GM23248 (cell line): ENCODE data around the gene FCGR2B. TPM values are rescaled to one million over a fixed set of nuclear protein-coding genes. Genes with fewer than 3 reads are reported as not detected.

Experiments used
- DNase-seq: peaks from one replicate; pipeline ENCODE4 v3.0.0-alpha.2; 2015
- H2AFZ ChIP-seq: fragments of 200-600 bp; sonication (generic); 2 replicates; pipeline ENCODE4 v1.6.1; 2016; ENCODE audit warnings: antibody characterized with exemption
- H3F3A ChIP-seq: fragments of 200-600 bp; sonication (generic); 2 replicates; pipeline ENCODE4 v1.6.1; 2016; ENCODE audit warnings: mild to moderate bottlenecking, antibody characterized with exemption, mixed run types; ENCODE audit not compliant: insufficient read depth
- H3K27ac ChIP-seq: fragments of 200-600 bp; sonication (generic); 2 replicates; pipeline ENCODE4 v1.5.1; 2016; ENCODE audit warnings: mild to moderate bottlenecking
- H3K27me3 ChIP-seq: fragments of 200-600 bp; sonication (generic); replicated peaks from 2 replicates; pipeline ENCODE4 v1.6.1; 2016; ENCODE audit warnings: mild to moderate bottlenecking; ENCODE audit not compliant: insufficient read depth
- H3K36me3 ChIP-seq: fragments of 200-600 bp; sonication (generic); 2 replicates; pipeline ENCODE4 v1.6.1; 2016; ENCODE audit warnings: low read depth, mild to moderate bottlenecking
- H3K4me1 ChIP-seq: fragments of 200-600 bp; sonication (generic); 2 replicates; pipeline ENCODE4 v1.6.1; 2016; ENCODE audit warnings: mild to moderate bottlenecking; ENCODE audit not compliant: insufficient read depth
- H3K4me2 ChIP-seq: fragments of 200-600 bp; sonication (generic); one replicate; pipeline ENCODE4 v1.6.1; 2016; ENCODE audit warnings: mild to moderate bottlenecking; ENCODE audit not compliant: unreplicated experiment
- H3K4me3 ChIP-seq: fragments of 200-600 bp; sonication (generic); 2 replicates; pipeline ENCODE4 v1.5.1; 2016; ENCODE audit warnings: mild to moderate bottlenecking
- H3K79me2 ChIP-seq: fragments of 200-600 bp; sonication (generic); 2 replicates; pipeline ENCODE4 v1.6.1; 2016; ENCODE audit warnings: mild to moderate bottlenecking; ENCODE audit not compliant: insufficient read depth
- H3K9ac ChIP-seq: fragments of 200-600 bp; sonication (generic); 2 replicates; pipeline ENCODE4 v1.6.1; 2016; ENCODE audit warnings: mild to moderate bottlenecking
- H3K9me2 ChIP-seq: fragments of 200-600 bp; sonication (generic); 2 replicates; pipeline ENCODE4 v1.6.1; 2016; ENCODE audit warnings: mixed run types, mild to moderate bottlenecking, moderate library complexity; ENCODE audit not compliant: insufficient read depth
- H3K9me3 ChIP-seq: fragments of 200-600 bp; sonication (generic); one replicate; pipeline ENCODE4 v1.6.1; 2017; ENCODE audit warnings: low read depth
- H4K20me1 ChIP-seq: fragments of 200-600 bp; sonication (generic); 2 replicates; pipeline ENCODE4 v1.6.0; 2016; ENCODE audit not compliant: insufficient read depth
- EZH2 ChIP-seq: fragments of 200-600 bp; sonication (generic); IDR thresholded peaks from 2 replicates; pipeline ENCODE4 v1.6.1; 2018; ENCODE audit warnings: antibody characterized with exemption, mild to moderate bottlenecking; ENCODE audit not compliant: insufficient read depth, poor library complexity, severe bottlenecking
- EZH2phosphoT487 ChIP-seq: fragments of 200-600 bp; sonication (generic); IDR thresholded peaks from 2 replicates; pipeline ENCODE4 v1.6.1; 2018; ENCODE audit warnings: antibody characterized with exemption, moderate library complexity, mild to moderate bottlenecking, low read depth; ENCODE audit not compliant: insufficient read depth
- WGBS, 2 experiments: methylation state at CpG; one replicate each; pipeline ENCODE4 v1.1.6; 2015 to 2017; ENCODE audit warnings: low lambda C conversion rate in 2 of 2, low coverage in 1 of 2; ENCODE audit errors: missing lambda C conversion rate in 2 of 2; 5-methylcytosine and 5-hydroxymethylcytosine counted together
- in situ Hi-C: fragments of 300-500 bp; cut with MboI; formaldehyde crosslinking; loops from 2 replicates; pipeline ENCODE4 v1.15.0; 2020
- polyA plus RNA-seq: library from polyadenylated mRNA; unstranded; fragments of >200 nt; fragmentation: Nextera tagmentation; extraction: Ambion mirVana; gene quantifications from 2 replicates; pipeline ENCODE4 v1.2.1, GENCODE V29; 2016
- total RNA-seq: library from RNA; depleted of rRNA; stranded (reverse); fragments of >200 nt; shearing (Covaris generic); gene quantifications from 2 replicates; pipeline ENCODE4 v1.2.3, GENCODE V29; 2014

The FCGR2B gene
- total and polyA plus RNA-seq, 2 experiments from 2014 or later = not detected

DNA sequence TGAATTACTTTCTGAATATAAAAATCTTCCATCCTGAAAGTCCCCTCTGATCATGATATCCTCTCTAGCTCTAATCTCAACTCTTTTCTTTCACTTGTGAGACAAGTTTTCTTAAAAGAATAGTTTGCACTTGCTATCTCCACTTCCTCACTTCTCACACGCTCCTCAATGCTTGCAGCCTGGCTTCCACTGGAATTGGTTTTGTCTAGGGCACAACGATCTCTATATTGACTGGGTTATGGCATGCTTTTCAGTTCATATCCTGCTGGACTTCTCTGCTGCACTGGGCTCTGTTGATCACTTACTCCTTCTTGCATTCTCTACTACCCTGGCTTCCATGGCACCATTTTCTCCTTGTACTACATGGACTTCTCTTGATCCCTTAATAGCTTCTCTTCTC is 44.6 kb downstream of the FCGR2B start:
- H3F3A ChIP-seq = peaks cover 18% of the 10 kb centered on the region
- H3K36me3 ChIP-seq = no peaks in the 10 kb centered on the region
- DNase-seq = no peak
- no peaks in the 10 kb centered on the region for H3K9me3 ChIP-seq
- no peak overlapping the region for H3K9ac ChIP-seq
- H3K9me2 ChIP-seq = no peaks in the 10 kb centered on the region
- peaks cover 27% of the 10 kb centered on the region for H3K4me1 ChIP-seq
- H2AFZ ChIP-seq = no peak overlapping the region
- no peaks in the 10 kb centered on the region for H3K27me3 ChIP-seq
- no peak overlapping the region for H3K4me2 ChIP-seq
- no peak overlapping the region for H3K4me3 ChIP-seq
- 100% methylated on average over 2 of the region's 2 CpGs for WGBS, 2 experiments
- in situ Hi-C loops = no loop called here
- H4K20me1 ChIP-seq = no peaks in the 10 kb centered on the region
- peak overlapping the region; percentile 96 for H3K27ac ChIP-seq
- TF ChIP-seq EZH2 (no peak), EZH2phosphoT487 (no peak)
- H3K79me2 ChIP-seq = no peaks in the 10 kb centered on the region

DNA sequence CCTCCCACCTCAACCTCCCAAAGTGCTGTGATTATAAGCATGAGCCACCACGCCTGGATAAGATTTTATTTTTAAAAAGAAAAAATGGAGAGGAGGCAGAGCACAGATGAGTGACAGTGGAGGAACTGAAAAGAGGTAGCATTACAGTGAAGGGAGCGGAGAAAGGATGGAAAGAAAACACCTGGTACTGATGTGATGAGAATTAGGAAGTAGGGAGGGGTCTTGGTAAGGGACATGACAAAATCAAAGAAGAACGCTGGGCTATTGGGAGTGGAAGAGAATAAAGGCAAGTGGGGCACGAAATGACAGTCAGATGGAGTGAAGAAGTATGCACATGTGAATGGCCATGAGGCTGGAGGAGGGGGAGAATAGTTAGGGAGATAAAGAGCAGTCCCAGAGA is 46.4 kb downstream of the FCGR2B start:
- Histone ChIP-seq H2AFZ (no peak overlapping the region), H3K79me2 (no peaks in the 10 kb centered on the region), H3K9me3 (no peaks in the 10 kb centered on the region), H3K9ac (no peak overlapping the region), H3K36me3 (no peaks in the 10 kb centered on the region), H3K27ac (no peak overlapping the region), H3K4me3 (no peak overlapping the region), H4K20me1 (no peaks in the 10 kb centered on the region), H3K27me3 (no peaks in the 10 kb centered on the region), H3K4me1 (peaks cover 27% of the 10 kb centered on the region), H3K9me2 (no peaks in the 10 kb centered on the region), H3F3A (peaks cover 18% of the 10 kb centered on the region), H3K4me2 (no peak overlapping the region)
- TF ChIP-seq EZH2 (no peak), EZH2phosphoT487 (no peak)
- 68 to 72% methylated on average over 4 of the region's 4 CpGs for WGBS, 2 experiments
- in situ Hi-C loops = no loop called here
- DNase-seq = no peak

DNA sequence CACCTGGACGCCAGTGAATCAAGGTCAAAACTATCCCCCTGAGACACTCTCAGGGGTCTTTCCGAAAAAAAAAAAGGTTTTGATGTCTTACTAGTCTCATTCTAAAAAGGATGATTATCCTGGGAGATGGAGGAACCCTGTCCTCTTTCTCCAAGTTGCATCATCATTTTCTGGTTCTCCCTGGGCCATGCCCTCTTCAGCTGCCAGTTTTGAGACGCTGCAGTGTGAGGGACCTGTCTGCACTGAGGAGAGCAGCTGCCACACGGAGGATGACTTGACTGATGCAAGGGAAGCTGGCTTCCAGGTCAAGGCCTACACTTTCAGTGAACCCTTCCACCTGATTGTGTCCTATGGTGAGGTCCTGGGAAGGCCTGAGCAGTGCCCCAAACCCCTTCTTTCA is 47.6 kb downstream of the FCGR2B start:
- Histone ChIP-seq H3K27ac (no peak overlapping the region), H3K36me3 (no peaks in the 10 kb centered on the region), H3K4me3 (no peak overlapping the region), H3K4me1 (peaks cover 25% of the 10 kb centered on the region), H3F3A (peaks cover 15% of the 10 kb centered on the region), H2AFZ (no peak overlapping the region; the same call in 1 of the 2 replicates), H3K79me2 (no peaks in the 10 kb centered on the region), H3K9me2 (no peaks in the 10 kb centered on the region), H3K9ac (no peak overlapping the region), H3K4me2 (no peak overlapping the region), H3K27me3 (no peaks in the 10 kb centered on the region), H4K20me1 (no peaks in the 10 kb centered on the region), H3K9me3 (no peaks in the 10 kb centered on the region)
- in situ Hi-C loops = no loop called here
- no peak for DNase-seq
- TF ChIP-seq EZH2phosphoT487 (no peak), EZH2 (no peak)
- WGBS, 2 experiments = 64 to 67% methylated on average over 4 of the region's 4 CpGs

DNA sequence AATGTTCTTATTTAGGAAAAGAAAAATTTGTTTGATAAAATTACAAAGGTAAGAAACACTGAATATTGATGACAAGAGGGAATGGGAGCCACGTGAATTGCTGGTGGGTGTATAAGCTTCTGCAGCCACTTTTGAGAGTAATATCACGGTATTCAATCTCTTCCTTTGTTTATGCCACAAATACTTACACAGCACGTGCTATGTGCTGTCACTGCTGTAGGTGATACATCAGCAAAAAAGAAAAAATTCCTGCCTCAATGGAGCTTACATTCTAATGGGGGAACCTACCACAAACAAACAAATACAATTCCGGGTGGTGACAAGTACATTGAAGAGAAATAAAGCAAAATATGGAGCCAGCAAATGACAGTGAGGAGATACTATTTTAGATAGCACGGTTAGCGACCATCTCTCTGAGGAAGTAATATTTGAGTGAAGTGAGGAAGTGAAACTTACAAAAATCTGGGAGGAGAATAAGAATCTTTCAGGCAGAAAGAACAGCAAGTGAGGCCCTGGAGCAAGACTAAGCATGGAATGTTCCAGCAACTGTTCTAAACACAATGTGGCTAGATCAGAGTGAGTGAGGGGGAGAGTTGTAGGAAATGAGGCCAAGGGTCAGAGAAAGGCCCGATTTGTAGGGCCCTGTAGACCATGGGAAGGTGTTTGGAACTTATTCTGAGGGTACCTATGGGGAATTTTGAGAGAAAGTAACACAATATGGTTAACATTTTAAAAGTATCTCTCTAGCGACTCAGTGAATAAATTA is 55.8 kb downstream of the FCGR2B start:
- H3K4me2 ChIP-seq = no peak overlapping the region
- 81 to 83% methylated on average over 8 of the region's 8 CpGs for WGBS, 2 experiments
- H4K20me1 ChIP-seq = no peaks in the 10 kb centered on the region
- no peaks in the 10 kb centered on the region for H3K9me3 ChIP-seq
- in situ Hi-C loops = no loop called here
- no peak overlapping the region for H3K27ac ChIP-seq
- H3K79me2 ChIP-seq = no peaks in the 10 kb centered on the region
- H3K9me2 ChIP-seq = no peaks in the 10 kb centered on the region
- no peak overlapping the region for H2AFZ ChIP-seq
- H3K9ac ChIP-seq = no peak overlapping the region
- H3F3A ChIP-seq = peaks cover 29% of the 10 kb centered on the region
- H3K27me3 ChIP-seq = no peaks in the 10 kb centered on the region
- no peak for DNase-seq
- no peaks in the 10 kb centered on the region for H3K36me3 ChIP-seq
- no peak overlapping the region for H3K4me3 ChIP-seq
- H3K4me1 ChIP-seq = peaks cover 25% of the 10 kb centered on the region
- no peak for TF ChIP-seq EZH2
- TF ChIP-seq EZH2phosphoT487 = no peak

DNA sequence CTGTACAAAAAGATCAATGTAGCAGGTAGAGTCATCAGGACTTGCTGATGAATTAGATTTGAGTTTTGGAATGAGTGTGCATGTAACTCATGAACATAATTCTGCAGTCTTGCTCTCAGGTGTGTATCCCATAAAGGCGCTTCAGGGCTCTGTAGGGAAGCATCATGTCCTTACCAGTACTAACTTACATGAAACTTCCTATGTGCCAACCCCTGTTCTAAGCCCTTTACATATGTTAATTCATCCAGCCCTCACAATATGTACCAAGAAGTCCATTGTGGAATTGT is 56.3 kb downstream of the FCGR2B start:
- H2AFZ ChIP-seq = no peak overlapping the region
- WGBS, 2 experiments = 95 to 100% methylated on average over 1 of the region's 1 CpG
- H3K9me2 ChIP-seq = no peaks in the 10 kb centered on the region
- H3K4me1 ChIP-seq = peaks cover 25% of the 10 kb centered on the region
- no peaks in the 10 kb centered on the region for H3K36me3 ChIP-seq
- peaks cover 29% of the 10 kb centered on the region for H3F3A ChIP-seq
- no peak overlapping the region for H3K4me3 ChIP-seq
- H3K9ac ChIP-seq = no peak overlapping the region
- no peak overlapping the region for H3K27ac ChIP-seq
- H4K20me1 ChIP-seq = no peaks in the 10 kb centered on the region
- no peak overlapping the region for H3K4me2 ChIP-seq
- TF ChIP-seq EZH2phosphoT487 = no peak
- no peak for TF ChIP-seq EZH2
- in situ Hi-C loops = no loop called here
- no peaks in the 10 kb centered on the region for H3K9me3 ChIP-seq
- DNase-seq = no peak
- no peaks in the 10 kb centered on the region for H3K27me3 ChIP-seq
- H3K79me2 ChIP-seq = no peaks in the 10 kb centered on the region
